PC-9 (cell line): ENCODE measurements around the gene ZNF610. TPM values are rescaled to one million over a fixed set of nuclear protein-coding genes. Genes with fewer than 3 reads are reported as not detected.
A peak's percentile ranks its signal among the peaks of the same experiment; 100 is the strongest.
"Not testable (repeated sequence)": the region's sequence is repeated elsewhere in the genome, so short reads cannot be mapped to it uniquely, and the experiment has no call there.

Experiments
- BruUV-seq: library from RNA; stranded (reverse); fragments of 400-500 nt; replicated peaks from 2 replicates; lab custom pipeline; 2021; lab: Mats Ljungman, UMichigan
- CTCF ChIA-PET: fragments of 300-600 bp; sonication (Branson Sonifier 250); formaldehyde crosslinking; loops from one replicate; lab custom pipeline; 2022; ENCODE audit warnings: antibody characterized with exemption; lab: Charles Lee
- POLR2A ChIA-PET: fragments of 300-600 bp; sonication (Branson Sonifier 250); formaldehyde crosslinking; loops from one replicate; lab custom pipeline; 2022; ENCODE audit warnings: antibody characterized with exemption; ENCODE audit not compliant: unreplicated experiment; lab: Charles Lee
- DNase-seq, 2 experiments: peaks; one replicate each; pipeline versions ENCODE4 v3.0.0 to v3.0.0-alpha.2; 2015 to 2022; ENCODE audit warnings: mixed read lengths in 1 of 2
- H2AFZ ChIP-seq: fragments of 200-600 bp; sonication (generic); 2 replicates; pipeline ENCODE4 v1.8.1; 2017; ENCODE audit warnings: antibody characterized with exemption
- H3F3A ChIP-seq: fragments of 200-600 bp; sonication (generic); 2 replicates; pipeline ENCODE4 v1.8.1; 2017; ENCODE audit warnings: antibody characterized with exemption, mild to moderate bottlenecking, low read depth; ENCODE audit not compliant: insufficient read depth
- H3K27ac ChIP-seq: fragments of 200-600 bp; sonication (generic); 2 replicates; pipeline ENCODE4 v1.6.1; 2016; ENCODE audit warnings: mixed run types
- H3K27me3 ChIP-seq: fragments of 200-600 bp; sonication (generic); 2 replicates; pipeline ENCODE4 v1.6.1; 2016; ENCODE audit warnings: low read depth, mixed run types; ENCODE audit not compliant: insufficient read depth
- H3K36me3 ChIP-seq: fragments of 200-600 bp; sonication (generic); 2 replicates; pipeline ENCODE4 v1.6.1; 2016; ENCODE audit warnings: low read depth, mixed run types
- H3K4me1 ChIP-seq: fragments of 200-600 bp; sonication (generic); replicated peaks from 2 replicates; pipeline ENCODE4 v1.6.1; 2016; ENCODE audit warnings: mixed run types; ENCODE audit not compliant: insufficient read depth
- H3K4me2 ChIP-seq: fragments of 200-600 bp; sonication (generic); 2 replicates; pipeline ENCODE4 v1.6.1; 2017; ENCODE audit warnings: mixed run types
- H3K4me3 ChIP-seq: fragments of 200-600 bp; sonication (generic); 2 replicates; pipeline ENCODE4 v1.6.1; 2016; ENCODE audit warnings: mixed run types
- H3K79me2 ChIP-seq: fragments of 200-600 bp; sonication (generic); 2 replicates; pipeline ENCODE4 v1.6.1; 2017; ENCODE audit warnings: low read depth, mixed run types
- H3K9me2 ChIP-seq: fragments of 200-600 bp; sonication (generic); 2 replicates; pipeline ENCODE4 v1.8.1; 2017; ENCODE audit warnings: mild to moderate bottlenecking; ENCODE audit not compliant: insufficient read depth
- H3K9me3 ChIP-seq: fragments of 200-600 bp; sonication (generic); 2 replicates; pipeline ENCODE4 v1.8.1; 2016; ENCODE audit warnings: low read depth; ENCODE audit not compliant: insufficient read depth
- H4K20me1 ChIP-seq: fragments of 200-600 bp; sonication (generic); 2 replicates; pipeline ENCODE4 v1.8.1; 2017; ENCODE audit not compliant: insufficient read depth
- EZH2 ChIP-seq: fragments of 200-600 bp; sonication (generic); IDR thresholded peaks from 2 replicates; pipeline ENCODE4 v1.8.0; 2017; ENCODE audit warnings: antibody characterized with exemption, low read depth
- intact Hi-C: fragments of 100-400 bp; cut with micrococcal nuclease; formaldehyde crosslinking; loops from one replicate; pipeline ENCODE4 v1.10.0; 2022; ENCODE audit not compliant: unreplicated experiment
- total RNA-seq: library from RNA; stranded (reverse); gene quantifications from 2 replicates; pipeline ENCODE4 v1.2.3, GENCODE V29; 2021
- TF ChIP-seq, protein P1 (sequence below): fragments of 200-600 bp; sonication (generic); conservative IDR thresholded peaks from 2 replicates; pipeline ENCODE4 v1.6.1; 2017; ENCODE audit warnings: mixed run types, antibody characterized with exemption, mild to moderate bottlenecking, moderate library complexity

The ZNF610 gene
- total RNA-seq, 1 experiment from 2014 or later, result 2.6 TPM

DNA sequence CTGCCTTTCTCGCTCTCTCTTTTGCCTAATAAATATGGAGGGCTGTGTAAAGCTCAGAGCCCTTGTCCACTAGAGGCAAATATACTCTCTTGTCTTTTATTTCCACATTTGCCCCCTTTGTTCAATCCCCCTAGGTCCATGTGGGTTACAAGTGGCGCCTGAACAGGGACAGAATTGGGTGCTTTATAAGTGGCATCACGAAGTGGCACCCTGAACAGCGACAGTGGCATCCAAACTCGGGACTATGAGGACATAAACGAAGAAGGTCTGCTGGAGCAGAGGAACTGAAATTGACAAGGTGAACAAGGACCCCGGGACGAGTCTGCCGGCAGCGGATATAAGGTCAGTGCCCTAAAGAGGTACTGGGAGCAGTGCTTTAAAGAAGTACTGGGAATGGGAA, 4.3 kb upstream of the ZNF610 start:
- Histone ChIP-seq H3K4me1 (no peaks in the 10 kb centered on the region), H3K79me2 (no peaks in the 10 kb centered on the region), H3K9me2 (no peaks in the 10 kb centered on the region), H2AFZ (no peak overlapping the region), H3K27me3 (no peaks in the 10 kb centered on the region), H3K4me2 (no peak overlapping the region), H3F3A (no peaks in the 10 kb centered on the region), H3K36me3 (no peaks in the 10 kb centered on the region), H3K27ac (no peak overlapping the region), H3K4me3 (no peak overlapping the region), H3K9me3 (peaks cover 59% of the 10 kb centered on the region), H4K20me1 (no peaks in the 10 kb centered on the region)
- BruUV-seq, result no TSS peak
- no peak for TF ChIP-seq EZH2
- TF ChIP-seq, protein P1, sequence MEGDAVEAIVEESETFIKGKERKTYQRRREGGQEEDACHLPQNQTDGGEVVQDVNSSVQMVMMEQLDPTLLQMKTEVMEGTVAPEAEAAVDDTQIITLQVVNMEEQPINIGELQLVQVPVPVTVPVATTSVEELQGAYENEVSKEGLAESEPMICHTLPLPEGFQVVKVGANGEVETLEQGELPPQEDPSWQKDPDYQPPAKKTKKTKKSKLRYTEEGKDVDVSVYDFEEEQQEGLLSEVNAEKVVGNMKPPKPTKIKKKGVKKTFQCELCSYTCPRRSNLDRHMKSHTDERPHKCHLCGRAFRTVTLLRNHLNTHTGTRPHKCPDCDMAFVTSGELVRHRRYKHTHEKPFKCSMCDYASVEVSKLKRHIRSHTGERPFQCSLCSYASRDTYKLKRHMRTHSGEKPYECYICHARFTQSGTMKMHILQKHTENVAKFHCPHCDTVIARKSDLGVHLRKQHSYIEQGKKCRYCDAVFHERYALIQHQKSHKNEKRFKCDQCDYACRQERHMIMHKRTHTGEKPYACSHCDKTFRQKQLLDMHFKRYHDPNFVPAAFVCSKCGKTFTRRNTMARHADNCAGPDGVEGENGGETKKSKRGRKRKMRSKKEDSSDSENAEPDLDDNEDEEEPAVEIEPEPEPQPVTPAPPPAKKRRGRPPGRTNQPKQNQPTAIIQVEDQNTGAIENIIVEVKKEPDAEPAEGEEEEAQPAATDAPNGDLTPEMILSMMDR, result no peak
- no peak for DNase-seq
- POLR2A ChIA-PET, result no interaction called here
- CTCF ChIA-PET, result no interaction called here
- intact Hi-C loops, result no loop called here

DNA sequence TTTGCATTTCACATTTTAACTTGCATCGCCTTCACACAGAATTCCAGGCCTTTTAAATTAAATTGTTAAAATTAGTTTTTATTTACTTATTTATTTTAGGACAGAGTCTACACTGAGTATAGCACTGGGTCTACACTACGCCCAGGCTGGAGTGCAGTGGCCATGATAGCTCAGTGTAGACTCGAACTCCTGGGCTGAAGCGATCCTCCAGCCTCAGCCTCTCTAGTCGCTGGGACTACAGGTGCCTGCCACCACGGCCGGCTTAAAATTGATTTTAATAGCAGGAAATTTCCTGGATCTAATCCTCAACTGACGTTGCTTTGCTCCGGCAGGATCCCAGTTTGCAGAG, 301 bp upstream of the ZNF610 start:
- intact Hi-C loops, result no loop called here
- Histone ChIP-seq H3K36me3 (no peaks in the 10 kb centered on the region), H3K9me2 (no peaks in the 10 kb centered on the region), H3K4me3 (peak overlapping the region; percentile 63), H3K4me2 (peak overlapping the region; percentile 68), H4K20me1 (no peaks in the 10 kb centered on the region), H3K27me3 (no peaks in the 10 kb centered on the region), H3K79me2 (no peaks in the 10 kb centered on the region), H3K9me3 (peaks cover 38% of the 10 kb centered on the region), H3K27ac (no peak overlapping the region), H3K4me1 (no peaks in the 10 kb centered on the region), H3F3A (no peaks in the 10 kb centered on the region), H2AFZ (peak overlapping the region; percentile 88)
- no TSS peak for BruUV-seq
- ChIA-PET POLR2A (interaction anchor here (0.7 kb wide), 1 partner anchor 61 kb away, joined by 5 read pairs; no protein-coding TSS in a partner anchor), CTCF (no interaction called here)
- no peak for DNase-seq
- TF ChIP-seq, protein P1, result no peak
- no peak for TF ChIP-seq EZH2

DNA sequence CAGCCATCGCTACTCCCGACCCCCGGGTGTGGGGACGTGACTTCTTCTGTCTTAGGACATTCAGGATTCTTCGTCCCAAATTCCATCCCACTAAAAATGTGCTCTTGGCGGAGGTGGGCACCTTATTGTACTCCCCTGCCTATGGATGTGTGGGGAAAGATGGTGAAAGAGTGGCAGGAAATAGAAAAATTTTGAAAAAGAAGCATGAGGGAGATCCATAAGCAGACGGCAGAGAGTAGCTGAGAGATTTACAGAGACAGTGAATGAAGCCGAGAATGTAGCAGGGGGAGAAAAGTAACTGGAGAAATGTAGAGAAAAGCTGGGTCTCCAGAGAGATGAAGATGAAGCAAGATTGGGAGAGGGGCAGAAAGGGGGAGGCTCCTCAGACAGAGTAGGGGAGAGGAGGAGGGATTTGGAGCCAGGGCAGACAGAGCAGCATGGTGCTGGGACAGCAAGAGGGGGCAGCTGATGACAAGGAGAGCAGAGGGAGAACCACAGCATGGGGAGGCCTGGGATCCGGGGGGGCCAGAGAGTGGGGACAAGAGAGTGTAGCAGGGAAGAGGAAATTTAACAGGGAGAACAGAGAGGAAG, 843 bp downstream of the ZNF610 start:
- H3K9me3 ChIP-seq, result peaks cover 27% of the 10 kb centered on the region
- peak overlapping the region; percentile 88 for H2AFZ ChIP-seq
- no peaks in the 10 kb centered on the region for H3K79me2 ChIP-seq
- peak overlapping the region; percentile 63; the same call in 1 of the 2 replicates for H3K4me3 ChIP-seq
- no peak for DNase-seq
- H3K27me3 ChIP-seq, result no peaks in the 10 kb centered on the region
- intact Hi-C loops, result no loop called here
- H3K9me2 ChIP-seq, result no peaks in the 10 kb centered on the region
- no peaks in the 10 kb centered on the region for H4K20me1 ChIP-seq
- no peaks in the 10 kb centered on the region for H3K36me3 ChIP-seq
- no peaks in the 10 kb centered on the region for H3F3A ChIP-seq
- peak overlapping the region; percentile 68 for H3K4me2 ChIP-seq
- TF ChIP-seq, protein P1, result no peak
- no peak overlapping the region for H3K27ac ChIP-seq
- POLR2A ChIA-PET, result no interaction called here
- BruUV-seq, result no TSS peak
- CTCF ChIA-PET, result no interaction called here
- no peaks in the 10 kb centered on the region for H3K4me1 ChIP-seq

DNA sequence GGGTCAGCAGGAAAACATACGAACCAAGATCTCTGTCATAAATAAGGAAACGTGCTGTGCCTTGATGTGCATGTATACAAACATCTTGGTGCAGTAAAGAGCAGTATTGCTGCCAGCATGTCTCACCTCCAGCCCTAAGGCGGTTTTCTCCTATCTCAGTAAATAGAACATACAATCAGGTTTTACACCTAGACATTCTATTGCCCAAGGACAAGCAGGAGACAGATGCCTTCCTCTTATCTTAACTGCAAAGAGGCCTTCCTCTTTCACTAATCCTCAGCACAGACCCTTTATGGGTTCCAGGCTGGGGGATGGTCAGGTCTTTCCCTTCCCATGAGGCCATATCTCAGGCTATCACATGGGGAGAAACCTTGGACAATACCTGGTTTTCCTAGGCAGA, 3.0 kb downstream of the ZNF610 start:
- intact Hi-C loops, BruUV-seq: not testable (repeated sequence)

More for the DNA sequence above, 3.0 kb downstream of the ZNF610 start:
- H3K27ac ChIP-seq, DNase-seq, H3K27me3 ChIP-seq, H3K4me3 ChIP-seq, H3K9me2 ChIP-seq, H3K4me2 ChIP-seq, H3K79me2 ChIP-seq, H3K36me3 ChIP-seq, CTCF ChIA-PET, H4K20me1 ChIP-seq, H3F3A ChIP-seq, H2AFZ ChIP-seq, H3K4me1 ChIP-seq, POLR2A ChIA-PET: not testable (repeated sequence)
- H3K9me3 ChIP-seq, result peaks cover 22% of the 10 kb centered on the region
